Measurements from ENCODE around the gene SLC7A6OS. TPM values are rescaled to one million over a fixed set of nuclear protein-coding genes. Genes with fewer than 3 reads are reported as not detected.

SLC7A6OS gene
- total and polyA plus RNA-seq, 10 of the 15 experiments (the other 5 are each of a cell fraction or from before 2014, with no cell fraction given): 2.9 to 27.4 (median 16.9) TPM

- TF ChIP-seq MLLT1 (IDR thresholded peaks at IDR 0.05) (no peak), ZNF217 (IDR thresholded peaks at IDR 0.05) (no peak), TCF12 (IDR thresholded peaks at IDR 0.05; ENCODE audit: low read depth, low read length) (no peak), SPI1 (IDR thresholded peaks at IDR 0.05; ENCODE audit: borderline replicate concordance, insufficient read depth, low read depth, low read length) (no peak)
These were observed 28.7 kb downstream of the SLC7A6OS start (continued) for GRCh38 chr16:68282064-68282452.

- CTCF ChIA-PET: interaction anchor here (1.0 to 3.5 kb wide), 2 partner anchors 9 to 19 kb away, joined by 3 to 25 read pairs; partner anchors contain the start of gene SLC7A6
- SMC1A ChIA-PET (ENCODE audit: uncharacterized antibody, unreplicated experiment): interaction anchor here (16.5 kb wide), 1 partner anchor 13 kb away, joined by 253 read pairs; the partner anchor contains the start of gene SLC7A6
- Histone ChIP-seq H4K20me1 (ENCODE audit: control insufficient read depth, insufficient read depth) (no peaks in the 10 kb centered on the region), H3K4me1 (ENCODE audit: control insufficient read depth, insufficient read depth, low read length) (peaks cover 49% of the 10 kb centered on the region), H3K9me3 (replicated peaks; ENCODE audit: control insufficient read depth, insufficient read depth, low read length) (no peaks in the 10 kb centered on the region), H3K36me3 (ENCODE audit: control insufficient read depth in 2 of 2, insufficient read depth in 2 of 2, low read length in 1 of 2) (peaks cover 7 to 8% of the 10 kb centered on the region in 2 experiments), H3K27ac (ENCODE audit: control insufficient read depth, insufficient read depth) (peak overlapping the region; percentile 36; the same call in 1 of the 2 replicates), H3K9ac (ENCODE audit: control insufficient read depth, insufficient read depth, low read length) (no peak overlapping the region), H3K4me2 (ENCODE audit: control insufficient read depth, insufficient read depth) (peak overlapping the region; percentile 14; the same call in 1 of the 2 replicates), H3K79me2 (ENCODE audit: control insufficient read depth, insufficient read depth, low read length) (peaks cover 48% of the 10 kb centered on the region), H3K27me3 (replicated peaks in 1 of 2; ENCODE audit: control insufficient read depth in 2 of 2, insufficient read depth in 2 of 2, low read length in 1 of 2) (no peaks in the 10 kb centered on the region), H2AFZ (ENCODE audit: control insufficient read depth, low read depth, low read length) (no peak overlapping the region), H3K4me3 (no peak overlapping the region)
- 75% methylated on average over 4 of the region's 4 CpGs for WGBS (ENCODE audit: insufficient coverage, insufficient replicate concordance, low lambda C conversion rate, missing lambda C conversion rate)
- BruUV-seq (replicated peaks): no TSS peak
- no peak for DNase-seq (ENCODE audit: low read depth, low spot score)
- intact Hi-C loops (cut with micrococcal nuclease; ENCODE audit: unreplicated experiment): no loop called here
- no peak for ATAC-seq
- no peak for FAIRE-seq
- in situ Hi-C loops (cut with MboI): no loop called here
- RAD21 ChIA-PET (ENCODE audit: unreplicated experiment): interaction anchor here (1.4 kb wide), 1 partner anchor 8 kb away, joined by 3 read pairs; no protein-coding TSS in a partner anchor
- POLR2A ChIA-PET: interaction anchor here (11.1 kb wide), 1 partner anchor 10 kb away, joined by 177 read pairs; no protein-coding TSS in a partner anchor
- no peak for TF ChIP-seq RAD21 (IDR thresholded peaks at IDR 0.05; ENCODE audit: insufficient read depth, low read depth, low read length)
- no peak for TF ChIP-seq CBX5 (IDR thresholded peaks at IDR 0.05; ENCODE audit: low read depth)
- TF ChIP-seq NBN (IDR thresholded peaks at IDR 0.05): no peak
- no peak for TF ChIP-seq RUNX3 (IDR thresholded peaks at IDR 0.05; ENCODE audit: low read length)
- TF ChIP-seq CREB1 (IDR thresholded peaks at IDR 0.05; ENCODE audit: low read depth): no peak
- TF ChIP-seq YBX1 (IDR thresholded peaks at IDR 0.05): no peak
- TF ChIP-seq PRDM15 (CRISPR knock-in tag; IDR thresholded peaks at IDR 0.05): no peak
- no peak for TF ChIP-seq TCF7 (IDR thresholded peaks at IDR 0.05; ENCODE audit: borderline replicate concordance)
- no peak for TF ChIP-seq SUPT20H (IDR thresholded peaks at IDR 0.05; ENCODE audit: borderline replicate concordance, control insufficient read depth, low read depth, low read length)
- TF ChIP-seq HSF1 (IDR thresholded peaks at IDR 0.05; ENCODE audit: low read depth, low read length): no peak
- TF ChIP-seq ZNF622 (IDR thresholded peaks at IDR 0.05): no peak
These were observed 29.2 kb downstream of the SLC7A6OS start for GRCh38 chr16:68281368-68282063.
